ENCODE results near the gene ECEL1.

GRCh38 chr2:232516551-232516950 lies 28.9 kb upstream of the ECEL1 start:
- TF ChIP-seq TAF1 (IDR thresholded peaks at IDR 0.05; ENCODE audit: low read depth, low read length) (no peak), POLR2A (IDR thresholded peaks at IDR 0.05; ENCODE audit: low read depth, low read length) (no peak)

All from GM12891 (cell line).